Neural cell (in vitro differentiated cells): ENCODE results near the gene GRB2. TPM values are rescaled to one million over a fixed set of nuclear protein-coding genes. Genes with fewer than 3 reads are reported as not detected.

Experiments
- H2AFZ ChIP-seq: fragments of 200-600, 300-800 bp; sonication (generic), shearing (Covaris generic); 2 replicates; pipeline ENCODE4 v1.6.0; 2014; ENCODE audit warnings: low read depth, mild to moderate bottlenecking, antibody characterized with exemption, low read length, moderate library complexity
- H3F3A ChIP-seq: fragments of 200-600 bp; shearing (Covaris generic); 2 replicates; pipeline ENCODE4 v1.6.1; 2016; ENCODE audit warnings: mild to moderate bottlenecking, moderate library complexity, mixed read lengths, antibody characterized with exemption, low read length; ENCODE audit not compliant: insufficient read depth, poor library complexity, severe bottlenecking
- H3K27ac ChIP-seq: fragments of 200-600, 300-800 bp; sonication (generic), shearing (Covaris generic); 2 replicates; pipeline ENCODE4 v1.5.1; 2014; ENCODE audit warnings: mild to moderate bottlenecking, low read length, moderate library complexity
- H3K27me3 ChIP-seq: fragments of 300-800, 200-600 bp; sonication (generic), shearing (Covaris generic); 2 replicates; pipeline ENCODE4 v1.6.0; 2014; ENCODE audit warnings: mild to moderate bottlenecking, low read depth, low read length, moderate library complexity; ENCODE audit not compliant: insufficient read depth
- H3K36me3 ChIP-seq: fragments of 300-800, 200-600 bp; sonication (generic), shearing (Covaris generic); 2 replicates; pipeline ENCODE4 v1.5.1; 2014; ENCODE audit warnings: mild to moderate bottlenecking, antibody characterized with exemption, low read length, moderate library complexity; ENCODE audit not compliant: insufficient read depth
- H3K4me2 ChIP-seq: fragments of 300-800, 200-600 bp; sonication (generic), shearing (Covaris generic); 2 replicates; pipeline ENCODE4 v1.6.0; 2014; ENCODE audit warnings: mild to moderate bottlenecking, low read length
- H3K4me3 ChIP-seq: fragments of 300-800, 200-600 bp; sonication (generic), shearing (Covaris generic); 2 replicates; pipeline ENCODE4 v1.5.1; 2014; ENCODE audit warnings: mild to moderate bottlenecking, low read length, moderate library complexity
- H3K79me2 ChIP-seq: fragments of 200-600 bp; shearing (Covaris generic); replicated peaks from 2 replicates; pipeline ENCODE4 v1.6.0; 2014; ENCODE audit warnings: mild to moderate bottlenecking, low read length, moderate library complexity; ENCODE audit not compliant: insufficient read depth
- H3K9ac ChIP-seq: fragments of 300-800, 200-600 bp; sonication (generic), shearing (Covaris generic); 2 replicates; pipeline ENCODE4 v1.6.1; 2016; ENCODE audit warnings: mild to moderate bottlenecking, low read length, mixed read lengths
- H3K9me2 ChIP-seq: fragments of 200-600 bp; shearing (Covaris generic); 2 replicates; pipeline ENCODE4 v1.6.1; 2016; ENCODE audit warnings: mild to moderate bottlenecking, low read length, mixed read lengths; ENCODE audit not compliant: insufficient read depth
- H3K9me3 ChIP-seq: fragments of 200-600, 300-800 bp; sonication (generic), shearing (Covaris generic); 2 replicates; pipeline ENCODE4 v1.6.1; 2016; ENCODE audit warnings: mild to moderate bottlenecking, mixed run types, low read length, moderate library complexity, mixed read lengths
- H4K20me1 ChIP-seq: fragments of 200-600 bp; shearing (Covaris generic); 2 replicates; pipeline ENCODE4 v1.6.1; 2016; ENCODE audit warnings: mild to moderate bottlenecking, mixed run types; ENCODE audit not compliant: insufficient read depth
- EP300 ChIP-seq: fragments of 450-650 bp; conservative IDR thresholded peaks from 2 replicates; pipeline ENCODE4 v1.6.1; 2014; ENCODE audit warnings: antibody characterized with exemption, mild to moderate bottlenecking, moderate library complexity; ENCODE audit not compliant: poor library complexity, severe bottlenecking
- EZH2 ChIP-seq: fragments of 200-600, 300-800 bp; shearing (Covaris generic), sonication (generic); IDR thresholded peaks from 2 replicates; pipeline ENCODE4 v1.6.1; 2014; ENCODE audit warnings: antibody characterized with exemption, low read length, borderline replicate concordance, mild to moderate bottlenecking; ENCODE audit not compliant: insufficient read depth, poor library complexity, severe bottlenecking
- MXI1 ChIP-seq: fragments of 450-650 bp; conservative IDR thresholded peaks from 2 replicates; pipeline ENCODE4 v1.6.1; 2014; ENCODE audit warnings: antibody characterized with exemption, mild to moderate bottlenecking; ENCODE audit not compliant: poor library complexity, severe bottlenecking
- POLR2AphosphoS5 ChIP-seq: IDR thresholded peaks from 2 replicates; pipeline ENCODE4 v1.6.1; 2012
- RAD21 ChIP-seq: fragments of 450-650 bp; conservative IDR thresholded peaks from 2 replicates; pipeline ENCODE4 v1.6.1; 2014; ENCODE audit warnings: antibody characterized with exemption, mild to moderate bottlenecking, moderate library complexity
- SMC3 ChIP-seq: fragments of 450-650 bp; conservative IDR thresholded peaks from 2 replicates; pipeline ENCODE4 v1.6.1; 2014; ENCODE audit warnings: antibody characterized with exemption, mild to moderate bottlenecking, moderate library complexity; ENCODE audit not compliant: poor library complexity
- TAF1 ChIP-seq: IDR thresholded peaks from 2 replicates; pipeline ENCODE4 v1.6.1; 2012; ENCODE audit warnings: low read depth
- polyA plus RNA-seq: library from polyadenylated mRNA; depleted of rRNA; stranded (reverse); fragments of >200 nt; gene quantifications from 2 replicates; pipeline ENCODE4 v1.2.3, GENCODE V29; 2014
- TF ChIP-seq, protein P1 (sequence below): IDR thresholded peaks from 2 replicates; pipeline ENCODE4 v1.6.1; 2012; ENCODE audit warnings: borderline replicate concordance
- TF ChIP-seq, protein P2 (sequence below): fragments of 450-650 bp; IDR thresholded peaks from 2 replicates; pipeline ENCODE4 v1.5.1; 2014; ENCODE audit warnings: antibody characterized with exemption, mild to moderate bottlenecking, moderate library complexity; ENCODE audit not compliant: poor library complexity, severe bottlenecking

GRB2 gene
- polyA plus RNA-seq, 1 donor from 2014 or later, result 134 TPM

DNA sequence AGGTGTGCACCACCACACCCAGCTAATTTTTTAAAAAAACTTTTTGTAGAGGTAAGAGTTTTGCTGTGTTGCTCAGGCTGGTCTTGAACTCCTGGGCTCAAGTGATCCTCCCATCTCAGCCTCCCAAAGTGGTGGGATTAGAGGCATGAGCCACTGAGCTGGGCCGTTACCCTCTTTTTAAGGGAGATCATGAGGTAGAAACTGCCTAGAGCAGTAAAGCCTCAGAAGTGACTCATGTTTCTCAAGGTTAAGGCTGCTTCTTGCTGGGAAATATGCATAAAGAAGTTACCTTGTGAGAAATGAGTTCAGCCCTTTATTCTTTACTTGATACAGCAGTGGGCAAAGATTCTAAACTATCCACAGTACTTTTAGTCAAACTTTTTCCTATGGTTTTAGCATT is 38.2 kb downstream of the GRB2 start:
- H3K4me3 ChIP-seq, result no peak overlapping the region
- no peak overlapping the region for H3K9ac ChIP-seq
- no peaks in the 10 kb centered on the region for H3K27me3 ChIP-seq
- TF ChIP-seq EZH2 (no peak), TAF1 (no peak), EP300 (no peak), RAD21 (no peak), POLR2AphosphoS5 (no peak), SMC3 (no peak), MXI1 (no peak)
- TF ChIP-seq, protein P1, sequence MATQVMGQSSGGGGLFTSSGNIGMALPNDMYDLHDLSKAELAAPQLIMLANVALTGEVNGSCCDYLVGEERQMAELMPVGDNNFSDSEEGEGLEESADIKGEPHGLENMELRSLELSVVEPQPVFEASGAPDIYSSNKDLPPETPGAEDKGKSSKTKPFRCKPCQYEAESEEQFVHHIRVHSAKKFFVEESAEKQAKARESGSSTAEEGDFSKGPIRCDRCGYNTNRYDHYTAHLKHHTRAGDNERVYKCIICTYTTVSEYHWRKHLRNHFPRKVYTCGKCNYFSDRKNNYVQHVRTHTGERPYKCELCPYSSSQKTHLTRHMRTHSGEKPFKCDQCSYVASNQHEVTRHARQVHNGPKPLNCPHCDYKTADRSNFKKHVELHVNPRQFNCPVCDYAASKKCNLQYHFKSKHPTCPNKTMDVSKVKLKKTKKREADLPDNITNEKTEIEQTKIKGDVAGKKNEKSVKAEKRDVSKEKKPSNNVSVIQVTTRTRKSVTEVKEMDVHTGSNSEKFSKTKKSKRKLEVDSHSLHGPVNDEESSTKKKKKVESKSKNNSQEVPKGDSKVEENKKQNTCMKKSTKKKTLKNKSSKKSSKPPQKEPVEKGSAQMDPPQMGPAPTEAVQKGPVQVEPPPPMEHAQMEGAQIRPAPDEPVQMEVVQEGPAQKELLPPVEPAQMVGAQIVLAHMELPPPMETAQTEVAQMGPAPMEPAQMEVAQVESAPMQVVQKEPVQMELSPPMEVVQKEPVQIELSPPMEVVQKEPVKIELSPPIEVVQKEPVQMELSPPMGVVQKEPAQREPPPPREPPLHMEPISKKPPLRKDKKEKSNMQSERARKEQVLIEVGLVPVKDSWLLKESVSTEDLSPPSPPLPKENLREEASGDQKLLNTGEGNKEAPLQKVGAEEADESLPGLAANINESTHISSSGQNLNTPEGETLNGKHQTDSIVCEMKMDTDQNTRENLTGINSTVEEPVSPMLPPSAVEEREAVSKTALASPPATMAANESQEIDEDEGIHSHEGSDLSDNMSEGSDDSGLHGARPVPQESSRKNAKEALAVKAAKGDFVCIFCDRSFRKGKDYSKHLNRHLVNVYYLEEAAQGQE, result no peak
- TF ChIP-seq, protein P2, sequence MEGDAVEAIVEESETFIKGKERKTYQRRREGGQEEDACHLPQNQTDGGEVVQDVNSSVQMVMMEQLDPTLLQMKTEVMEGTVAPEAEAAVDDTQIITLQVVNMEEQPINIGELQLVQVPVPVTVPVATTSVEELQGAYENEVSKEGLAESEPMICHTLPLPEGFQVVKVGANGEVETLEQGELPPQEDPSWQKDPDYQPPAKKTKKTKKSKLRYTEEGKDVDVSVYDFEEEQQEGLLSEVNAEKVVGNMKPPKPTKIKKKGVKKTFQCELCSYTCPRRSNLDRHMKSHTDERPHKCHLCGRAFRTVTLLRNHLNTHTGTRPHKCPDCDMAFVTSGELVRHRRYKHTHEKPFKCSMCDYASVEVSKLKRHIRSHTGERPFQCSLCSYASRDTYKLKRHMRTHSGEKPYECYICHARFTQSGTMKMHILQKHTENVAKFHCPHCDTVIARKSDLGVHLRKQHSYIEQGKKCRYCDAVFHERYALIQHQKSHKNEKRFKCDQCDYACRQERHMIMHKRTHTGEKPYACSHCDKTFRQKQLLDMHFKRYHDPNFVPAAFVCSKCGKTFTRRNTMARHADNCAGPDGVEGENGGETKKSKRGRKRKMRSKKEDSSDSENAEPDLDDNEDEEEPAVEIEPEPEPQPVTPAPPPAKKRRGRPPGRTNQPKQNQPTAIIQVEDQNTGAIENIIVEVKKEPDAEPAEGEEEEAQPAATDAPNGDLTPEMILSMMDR, result no peak
- no peaks in the 10 kb centered on the region for H3K36me3 ChIP-seq
- H3K9me3 ChIP-seq, result no peaks in the 10 kb centered on the region
- no peaks in the 10 kb centered on the region for H3K9me2 ChIP-seq
- H3F3A ChIP-seq, result no peaks in the 10 kb centered on the region
- H4K20me1 ChIP-seq, result peaks cover 4% of the 10 kb centered on the region
- no peak overlapping the region for H2AFZ ChIP-seq
- H3K79me2 ChIP-seq, result peaks cover 75% of the 10 kb centered on the region
- H3K27ac ChIP-seq, result no peak overlapping the region
- no peak overlapping the region for H3K4me2 ChIP-seq

DNA sequence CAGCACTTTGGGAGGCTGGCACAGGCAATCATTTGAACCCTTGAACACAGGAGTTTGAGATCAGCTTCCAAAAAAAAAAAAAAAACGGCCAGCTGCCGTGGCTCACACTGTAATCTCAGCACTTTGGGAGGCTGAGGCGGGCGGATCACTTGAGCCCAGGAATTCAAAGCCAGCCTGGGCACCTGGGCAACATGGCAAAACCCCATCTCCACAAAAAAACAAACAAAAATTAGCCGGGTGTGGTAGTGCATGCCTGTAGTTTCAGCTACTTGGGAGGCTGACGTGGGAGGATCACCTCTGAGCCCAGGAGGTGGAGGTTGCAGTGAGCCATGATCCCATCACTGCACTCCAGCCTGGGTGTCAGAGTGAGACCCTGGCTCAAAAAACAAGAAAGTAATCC is 39.0 kb downstream of the GRB2 start:
- H3K4me3 ChIP-seq, result no peak overlapping the region
- peaks cover 73% of the 10 kb centered on the region for H3K79me2 ChIP-seq
- no peaks in the 10 kb centered on the region for H3K27me3 ChIP-seq
- H3K27ac ChIP-seq, result no peak overlapping the region
- no peaks in the 10 kb centered on the region for H3K9me2 ChIP-seq
- no peak overlapping the region for H2AFZ ChIP-seq
- H3F3A ChIP-seq, result no peaks in the 10 kb centered on the region
- no peak overlapping the region for H3K4me2 ChIP-seq
- H3K9ac ChIP-seq, result no peak overlapping the region
- peaks cover 4% of the 10 kb centered on the region for H4K20me1 ChIP-seq
- TF ChIP-seq, protein P1, result no peak
- TF ChIP-seq MXI1, result no peak
- no peak for TF ChIP-seq SMC3
- TF ChIP-seq TAF1, result no peak
- TF ChIP-seq, protein P2, result no peak
- no peak for TF ChIP-seq EP300
- TF ChIP-seq EZH2, result no peak
- no peak for TF ChIP-seq POLR2AphosphoS5
- TF ChIP-seq RAD21, result no peak
- no peaks in the 10 kb centered on the region for H3K9me3 ChIP-seq
- H3K36me3 ChIP-seq, result no peaks in the 10 kb centered on the region
